ENCODE data around the gene SORBS1. TPM values are rescaled to one million over a fixed set of nuclear protein-coding genes. Genes with fewer than 3 reads are reported as not detected.
A peak's percentile ranks its signal among the peaks of the same experiment; 100 is the strongest.

Gene SORBS1
- total RNA-seq, 1 experiment from 2014 or later, result 36.6 TPM

DNA sequence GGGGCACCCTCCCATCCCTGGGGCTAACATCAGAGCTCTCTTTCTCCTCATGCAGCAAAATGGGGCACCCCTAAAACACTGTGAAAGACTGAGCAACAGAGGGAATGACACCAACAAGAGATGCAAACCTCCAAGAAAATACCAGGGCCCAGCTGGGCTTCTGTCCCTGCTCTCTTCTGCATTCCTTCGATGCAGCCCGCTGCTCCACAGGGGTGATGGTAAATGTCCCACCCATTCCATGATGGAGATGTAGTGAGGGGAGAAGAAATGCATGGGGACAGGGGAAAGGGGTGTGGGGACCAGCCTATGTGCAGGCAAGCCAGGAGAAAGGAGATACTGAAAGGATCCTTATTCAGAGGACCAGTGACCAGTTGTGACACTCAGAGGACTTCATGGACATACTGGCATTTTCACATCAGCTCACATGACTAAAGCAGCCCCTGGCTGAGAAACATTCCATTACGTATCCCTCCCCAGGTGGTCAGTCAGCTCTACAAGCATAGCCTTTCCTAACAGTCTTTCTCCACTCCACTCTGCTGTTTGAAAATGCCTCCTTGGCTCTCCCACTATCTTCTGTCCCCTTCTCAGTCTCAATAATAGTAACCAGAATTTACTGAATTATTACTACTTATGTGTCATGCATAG, 13.3 kb downstream of the SORBS1 start:
- in situ Hi-C loops (cut with HindIII; ENCODE audit: low pct_unique_long_range_greater_than_20kb, low sequenced_read_pairs), result no loop called here
- DNase-seq (ENCODE audit: low read depth, low spot score), result no peak

DNA sequence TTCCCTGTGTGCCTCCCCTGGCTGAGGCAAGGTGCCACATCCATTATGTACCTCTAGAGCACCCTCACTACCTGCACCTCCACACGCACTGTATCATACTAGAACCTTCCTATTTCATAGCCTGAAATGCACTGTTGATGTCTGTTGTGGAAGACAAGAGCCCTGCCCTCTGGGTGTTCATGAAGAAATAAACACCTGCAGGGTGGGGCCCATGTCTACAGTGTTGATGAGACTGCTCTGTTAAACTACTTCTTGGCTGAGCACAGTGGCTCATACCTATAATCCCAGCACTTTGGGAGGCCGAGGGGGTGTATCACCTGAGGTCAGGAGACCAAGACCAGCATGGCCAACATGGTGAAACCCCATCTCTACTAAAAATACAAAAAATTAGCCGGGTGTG, 14.0 kb downstream of the SORBS1 start:
- no peak for DNase-seq (ENCODE audit: low read depth, low spot score)
- in situ Hi-C loops (cut with HindIII; ENCODE audit: low pct_unique_long_range_greater_than_20kb, low sequenced_read_pairs), result no loop called here

DNA sequence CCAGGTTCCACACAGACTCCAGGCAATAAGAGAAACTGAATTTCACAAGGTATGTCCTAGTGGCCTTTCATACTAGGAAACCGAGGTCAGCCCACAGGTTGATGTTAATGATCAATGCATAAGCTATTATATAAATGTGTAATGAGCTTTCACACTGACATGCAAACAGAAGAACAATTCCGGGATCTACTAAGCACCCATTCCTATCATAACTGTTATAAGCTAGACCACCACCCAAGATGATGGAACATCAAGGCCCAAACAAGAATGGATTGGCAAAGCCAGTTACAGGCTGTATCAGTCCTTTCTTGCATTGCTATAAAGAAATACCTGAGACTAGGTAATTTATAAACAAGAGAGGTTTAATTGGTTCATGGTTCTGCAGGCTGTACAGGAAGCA, 15.2 kb downstream of the SORBS1 start:
- in situ Hi-C loops (cut with HindIII; ENCODE audit: low pct_unique_long_range_greater_than_20kb, low sequenced_read_pairs), result no loop called here
- no peak for DNase-seq (ENCODE audit: low read depth, low spot score)

DNA sequence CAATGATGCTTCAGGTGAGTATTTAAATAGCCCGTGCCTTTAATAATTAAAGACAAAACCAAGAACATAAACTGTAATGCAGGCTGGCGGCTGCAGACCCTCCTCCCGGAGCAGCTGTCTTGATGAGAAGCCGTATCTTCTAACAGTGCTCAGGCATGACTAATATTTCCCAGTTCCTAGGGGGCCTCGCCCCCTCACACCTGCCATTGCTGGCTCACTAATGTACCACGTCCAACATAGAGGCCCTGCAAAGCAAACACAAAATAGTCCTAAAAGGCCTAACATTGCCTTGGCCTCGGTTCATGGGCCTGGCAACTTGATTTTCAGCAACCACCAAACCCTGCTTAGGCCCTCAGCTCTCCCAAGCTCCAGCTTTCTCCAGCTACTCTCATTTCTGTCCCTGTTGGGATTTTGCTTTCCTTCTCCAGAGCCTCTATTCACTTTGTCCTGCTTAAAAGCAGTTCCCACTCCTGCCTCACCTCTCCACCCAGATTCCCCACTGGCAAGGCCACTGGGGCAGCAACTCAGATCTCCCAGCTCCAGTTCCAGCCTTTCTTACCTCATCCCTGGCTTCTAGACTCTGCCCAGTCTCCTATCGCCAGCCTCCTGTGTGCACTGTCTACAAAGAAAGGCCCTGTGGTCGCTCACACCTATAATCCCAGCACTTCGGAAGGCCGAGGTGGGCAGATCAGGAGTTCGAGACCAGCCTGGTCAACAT, 16.2 kb downstream of the SORBS1 start:
- in situ Hi-C loops (cut with HindIII; ENCODE audit: low pct_unique_long_range_greater_than_20kb, low sequenced_read_pairs), result no loop called here
- no peak for DNase-seq (ENCODE audit: low read depth, low spot score)

DNA sequence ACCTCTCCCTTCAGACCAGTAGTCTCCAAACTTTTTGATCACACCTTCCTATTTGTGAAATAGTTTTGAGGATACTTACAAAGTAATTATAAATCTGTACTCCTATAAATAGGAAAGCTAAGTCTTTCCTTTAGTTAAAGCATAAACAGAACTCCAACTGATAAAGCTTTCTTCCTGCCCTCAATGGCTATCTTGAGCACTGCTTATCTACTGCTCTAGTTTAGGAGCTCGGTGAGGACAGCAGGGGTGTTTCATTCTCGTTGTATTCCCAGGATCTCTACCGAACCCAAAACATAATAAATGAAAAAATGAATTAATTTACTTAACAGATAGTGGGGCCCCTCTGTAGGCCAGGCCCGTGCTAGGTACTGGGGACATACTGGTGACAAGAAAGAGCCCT, 17.7 kb downstream of the SORBS1 start:
- DNase-seq (ENCODE audit: low read depth, low spot score), result no peak
- in situ Hi-C loops (cut with HindIII; ENCODE audit: low pct_unique_long_range_greater_than_20kb, low sequenced_read_pairs), result no loop called here

DNA sequence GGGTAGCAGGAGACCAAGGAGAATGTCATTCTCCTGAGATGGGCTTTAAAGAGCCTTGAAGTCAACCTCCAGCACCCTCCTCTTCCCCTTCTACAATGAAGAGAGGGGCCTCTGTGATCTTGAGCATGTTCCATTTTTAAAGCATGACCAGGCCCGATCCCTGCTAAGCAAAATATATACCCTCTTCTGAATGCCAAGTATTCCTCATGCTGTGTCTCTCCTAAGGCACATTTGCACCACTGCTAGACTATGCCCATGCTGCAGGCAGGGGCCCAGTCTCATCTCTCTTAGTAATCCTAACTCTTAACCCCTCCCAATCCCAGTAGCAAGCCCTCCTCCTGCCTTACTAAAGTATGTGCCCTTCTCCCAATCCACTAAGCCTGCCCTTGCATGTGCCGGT, 18.4 kb downstream of the SORBS1 start:
- no peak for DNase-seq (ENCODE audit: low read depth, low spot score)
- in situ Hi-C loops (cut with HindIII; ENCODE audit: low pct_unique_long_range_greater_than_20kb, low sequenced_read_pairs), result no loop called here

DNA sequence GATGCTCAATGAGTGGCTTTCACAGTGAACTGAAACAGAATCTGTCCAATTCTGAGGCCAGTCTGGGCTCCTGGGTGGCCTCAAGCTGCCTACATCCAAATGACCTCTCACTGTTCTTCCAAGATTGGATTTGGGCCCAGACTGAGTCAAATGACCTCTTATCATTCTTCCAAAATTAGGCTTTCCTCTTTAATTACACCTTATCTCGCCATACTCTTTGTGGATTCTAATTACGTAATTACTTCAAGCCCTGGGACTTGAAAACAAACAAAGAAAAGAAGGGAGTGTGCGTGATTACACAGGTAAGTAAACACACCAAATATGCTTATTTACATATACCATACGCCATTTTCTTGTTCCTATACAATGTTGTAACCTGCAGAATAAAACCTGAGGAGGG, 18.8 kb downstream of the SORBS1 start:
- DNase-seq (ENCODE audit: low read depth, low spot score), result no peak
- in situ Hi-C loops (cut with HindIII; ENCODE audit: low pct_unique_long_range_greater_than_20kb, low sequenced_read_pairs), result no loop called here

DNA sequence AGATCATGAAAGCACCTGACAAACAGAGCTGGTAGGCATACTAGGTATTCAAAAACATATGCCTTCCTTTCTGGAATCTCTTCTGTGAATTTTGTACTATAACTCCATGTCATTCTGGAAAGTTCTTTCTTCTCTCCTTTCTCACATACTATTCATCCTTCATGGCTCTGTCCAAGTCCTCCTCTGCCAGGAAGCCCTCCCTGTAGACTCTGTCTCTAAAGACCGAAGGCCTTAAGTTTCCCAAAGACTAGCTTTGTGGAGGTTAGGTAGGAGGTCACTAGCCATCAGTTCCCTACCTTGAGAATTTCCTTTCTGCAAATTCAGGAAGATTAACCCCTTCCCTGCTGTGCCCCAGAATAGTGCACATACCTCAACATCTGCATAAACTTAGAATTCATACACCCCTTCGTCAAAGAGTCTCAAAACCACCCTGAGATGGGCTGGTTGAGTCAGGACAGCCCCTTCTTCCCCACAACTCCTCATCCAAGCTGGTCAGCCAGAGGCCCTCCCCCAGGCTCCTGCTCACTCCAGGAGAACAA, 20.6 kb downstream of the SORBS1 start:
- no peak for DNase-seq (ENCODE audit: low read depth, low spot score)
- in situ Hi-C loops (cut with HindIII; ENCODE audit: low pct_unique_long_range_greater_than_20kb, low sequenced_read_pairs), result no loop called here

DNA sequence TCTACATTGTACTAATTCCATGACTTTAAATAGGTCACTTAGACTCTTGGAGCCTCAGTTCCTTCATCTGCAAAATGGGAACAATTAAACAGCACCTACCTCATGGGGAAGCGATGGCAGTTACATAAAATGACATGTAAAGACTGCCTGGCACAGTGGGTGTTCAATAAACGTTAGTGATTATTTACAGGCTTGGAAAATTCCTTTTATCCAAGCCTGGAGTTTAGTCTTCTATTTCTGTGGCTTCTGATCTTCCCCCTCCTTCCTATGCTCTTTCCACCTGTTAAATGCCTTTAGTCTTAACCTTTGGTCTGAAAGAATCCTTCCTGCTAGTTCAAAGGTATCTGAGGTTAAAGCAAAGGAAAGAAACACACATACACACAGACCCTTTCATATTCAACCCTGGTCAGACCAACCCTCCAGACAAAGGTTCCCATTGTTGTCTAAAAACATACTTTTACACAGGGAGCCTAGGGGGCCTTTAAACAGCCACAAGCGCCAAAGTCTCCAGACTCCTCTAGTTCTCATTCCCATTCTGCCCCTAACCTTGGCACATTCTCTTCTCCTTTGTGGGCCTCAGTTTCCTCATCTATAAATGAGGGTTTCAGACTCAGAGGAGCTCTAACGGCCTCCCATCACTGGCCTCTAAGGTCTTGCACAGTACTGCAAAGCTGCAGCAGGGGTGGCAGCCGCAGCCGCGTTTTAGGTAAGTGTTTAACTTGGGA, 21.4 kb downstream of the SORBS1 start:
- in situ Hi-C loops (cut with HindIII; ENCODE audit: low pct_unique_long_range_greater_than_20kb, low sequenced_read_pairs), result no loop called here
- peak; percentile 76 for DNase-seq (ENCODE audit: low read depth, low spot score)

DNA sequence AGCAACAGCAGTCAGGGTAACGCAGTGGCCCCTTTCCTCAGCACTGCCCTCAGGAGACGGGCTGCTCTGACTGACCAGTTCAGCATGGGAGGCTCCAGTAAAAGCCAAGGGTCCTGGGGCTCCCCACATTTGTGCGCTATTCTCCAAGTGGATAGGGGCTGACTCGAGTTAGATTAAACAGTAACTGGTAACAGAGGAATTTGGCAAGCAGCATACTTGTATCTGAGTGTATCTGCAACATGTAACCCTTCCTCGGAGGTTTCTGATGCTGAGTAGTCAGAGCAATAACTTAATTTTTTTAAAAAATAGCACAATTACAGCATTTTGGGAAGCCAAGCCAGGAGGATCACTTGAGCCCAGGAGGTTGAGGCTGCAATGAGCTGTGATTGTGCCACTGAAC, 22.8 kb downstream of the SORBS1 start:
- in situ Hi-C loops (cut with HindIII; ENCODE audit: low pct_unique_long_range_greater_than_20kb, low sequenced_read_pairs), result no loop called here
- DNase-seq (ENCODE audit: low read depth, low spot score), result no peak

DNA sequence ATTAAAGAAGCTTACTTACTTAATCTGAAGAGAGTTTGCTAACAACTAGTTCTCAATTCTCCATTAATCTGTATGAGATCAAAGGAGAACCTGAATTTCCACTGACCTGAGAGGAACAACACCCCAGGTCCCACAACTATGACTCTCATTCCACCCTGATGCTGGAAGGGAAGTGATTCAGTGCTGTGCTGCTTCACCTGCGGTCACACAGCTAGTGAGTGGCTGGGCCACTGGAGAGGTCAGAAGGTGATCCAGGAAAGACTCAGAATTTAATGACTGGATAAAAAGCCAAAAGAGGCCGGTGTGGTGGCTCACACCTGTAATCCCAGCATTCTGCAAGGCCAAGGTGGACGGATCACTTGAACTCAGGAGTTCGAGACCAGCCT, 23.6 kb downstream of the SORBS1 start:
- DNase-seq (ENCODE audit: low read depth, low spot score), result no peak
- in situ Hi-C loops (cut with HindIII; ENCODE audit: low pct_unique_long_range_greater_than_20kb, low sequenced_read_pairs), result no loop called here

DNA sequence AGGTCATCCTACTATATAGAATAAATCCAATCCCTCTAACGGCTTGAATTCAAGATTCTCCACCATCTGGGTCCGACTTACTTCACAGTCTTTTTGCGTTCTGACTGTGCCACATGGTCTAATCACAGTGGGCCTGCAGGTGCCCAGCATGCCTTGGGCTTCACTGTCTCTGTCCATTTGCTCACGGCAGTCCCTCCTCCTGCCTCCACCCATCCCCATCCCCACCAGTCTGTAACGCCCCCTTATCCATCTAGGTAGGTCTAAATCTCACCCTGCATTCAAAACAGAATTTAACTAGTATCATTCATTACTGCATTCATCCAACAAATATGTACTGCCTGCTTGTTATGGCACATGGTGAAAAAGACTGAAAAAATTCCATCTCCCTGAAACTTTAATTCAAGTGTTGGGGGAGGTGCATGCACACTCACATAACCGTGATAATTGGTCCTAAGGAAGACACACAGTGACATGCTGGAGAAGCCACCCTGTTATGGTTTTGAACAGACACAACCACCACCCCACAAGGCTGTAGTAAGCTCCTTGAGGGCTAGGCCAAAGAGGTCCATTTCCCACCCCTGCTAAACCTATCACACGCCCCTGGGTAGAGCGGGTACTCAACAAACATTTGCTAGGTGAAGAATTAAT, 24.2 kb downstream of the SORBS1 start:
- no peak for DNase-seq (ENCODE audit: low read depth, low spot score)
- in situ Hi-C loops (cut with HindIII; ENCODE audit: low pct_unique_long_range_greater_than_20kb, low sequenced_read_pairs), result no loop called here

DNA sequence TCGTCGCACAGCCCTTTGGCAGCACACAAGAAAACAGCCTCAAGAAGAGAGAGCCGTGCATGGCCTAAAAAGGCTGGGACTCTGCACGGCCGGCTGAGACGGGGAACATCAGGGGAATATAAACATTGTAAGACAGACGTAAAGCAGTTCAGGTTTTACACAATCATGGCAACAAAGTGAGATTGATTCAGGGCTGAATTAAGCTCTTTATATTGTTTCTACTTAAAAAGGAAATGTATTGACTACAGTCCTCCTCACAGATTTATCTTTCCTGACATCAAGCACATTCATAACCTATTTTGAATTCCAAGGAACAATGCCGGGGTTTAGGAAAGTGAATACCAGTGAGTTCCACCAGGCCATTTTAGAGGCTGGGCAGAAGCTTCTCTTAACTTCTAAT, 25.2 kb downstream of the SORBS1 start:
- in situ Hi-C loops (cut with HindIII; ENCODE audit: low pct_unique_long_range_greater_than_20kb, low sequenced_read_pairs), result no loop called here
- DNase-seq (ENCODE audit: low read depth, low spot score), result peak; percentile 60

DNA sequence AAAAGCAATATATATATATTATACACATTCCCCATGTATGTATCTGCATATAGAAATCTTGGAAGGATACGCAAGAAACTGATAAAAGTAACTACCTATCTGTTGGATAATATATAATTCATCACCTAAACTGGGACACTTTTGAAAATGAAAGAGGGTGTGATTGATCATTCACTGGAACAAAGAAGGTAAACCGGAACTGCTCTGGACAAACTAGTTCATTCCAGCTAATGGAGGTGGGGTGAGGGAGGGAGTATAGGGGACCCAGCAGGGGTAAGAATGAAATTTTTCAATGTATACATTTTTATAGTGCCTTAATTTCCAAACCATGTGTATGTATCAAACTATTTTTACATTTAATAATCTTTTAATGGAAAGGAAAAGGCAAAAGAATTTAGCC, 25.6 kb downstream of the SORBS1 start:
- no peak for DNase-seq (ENCODE audit: low read depth, low spot score)
- in situ Hi-C loops (cut with HindIII; ENCODE audit: low pct_unique_long_range_greater_than_20kb, low sequenced_read_pairs), result no loop called here

DNA sequence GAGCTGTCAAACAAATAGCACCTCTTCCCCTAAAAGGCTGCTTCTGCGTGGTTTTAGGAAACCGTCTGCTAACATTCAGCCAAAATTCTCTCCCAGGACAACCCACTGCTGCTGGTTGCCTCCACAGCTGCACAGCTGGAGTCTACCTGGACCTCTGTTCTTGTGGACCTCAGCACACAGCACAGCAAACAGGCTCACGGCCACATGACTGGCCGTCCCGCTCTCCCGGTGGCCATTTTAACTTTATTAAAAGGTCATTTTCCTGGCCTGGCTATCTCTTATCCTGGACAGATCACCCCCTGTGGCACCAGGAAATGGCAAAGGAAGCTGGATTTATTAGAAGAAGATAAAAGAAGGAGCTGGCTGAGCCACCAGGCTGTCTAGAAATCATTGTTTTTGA, 27.6 kb downstream of the SORBS1 start:
- in situ Hi-C loops (cut with HindIII; ENCODE audit: low pct_unique_long_range_greater_than_20kb, low sequenced_read_pairs), result no loop called here
- no peak for DNase-seq (ENCODE audit: low read depth, low spot score)

DNA sequence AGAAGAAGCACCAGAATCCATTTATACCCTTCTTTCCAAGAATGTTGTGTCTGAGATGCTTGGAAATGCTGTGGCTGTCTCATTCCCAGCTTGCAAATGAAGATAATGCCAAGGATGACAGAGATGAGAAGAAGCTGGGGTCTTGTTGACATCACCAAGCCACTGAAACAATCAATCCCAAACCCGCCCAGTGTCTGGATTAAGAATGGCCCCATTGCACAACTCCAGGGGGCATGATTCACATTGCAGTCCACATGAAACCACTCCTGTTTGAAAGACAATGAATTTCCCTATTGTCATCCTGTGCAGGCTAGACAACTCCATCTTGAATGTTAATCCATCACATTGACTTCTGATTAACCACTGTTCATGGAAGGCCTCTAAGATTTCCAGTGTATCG, 28.6 kb downstream of the SORBS1 start:
- in situ Hi-C loops (cut with HindIII; ENCODE audit: low pct_unique_long_range_greater_than_20kb, low sequenced_read_pairs), result no loop called here
- DNase-seq (ENCODE audit: low read depth, low spot score), result no peak

DNA sequence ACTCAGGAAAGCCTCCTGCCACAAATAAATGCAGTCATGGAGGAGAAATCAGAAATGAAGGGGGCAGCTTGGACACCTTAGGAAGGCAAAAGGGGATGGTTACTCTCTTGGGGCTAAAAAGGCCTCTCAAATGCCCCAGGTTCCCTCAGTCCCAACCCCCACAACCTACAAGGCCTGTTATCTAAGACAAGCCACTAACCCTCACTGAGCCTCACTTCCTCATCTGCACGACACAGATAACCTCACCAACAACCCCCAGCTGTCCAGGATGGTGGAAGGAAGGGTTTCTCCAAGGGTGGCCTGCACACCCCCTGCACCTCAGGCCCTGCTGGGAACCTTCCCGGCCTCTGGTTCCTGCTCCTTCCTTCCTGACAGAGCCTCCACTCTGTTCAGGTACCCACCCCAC, 29.2 kb downstream of the SORBS1 start:
- DNase-seq (ENCODE audit: low read depth, low spot score), result no peak
- in situ Hi-C loops (cut with HindIII; ENCODE audit: low pct_unique_long_range_greater_than_20kb, low sequenced_read_pairs), result no loop called here

DNA sequence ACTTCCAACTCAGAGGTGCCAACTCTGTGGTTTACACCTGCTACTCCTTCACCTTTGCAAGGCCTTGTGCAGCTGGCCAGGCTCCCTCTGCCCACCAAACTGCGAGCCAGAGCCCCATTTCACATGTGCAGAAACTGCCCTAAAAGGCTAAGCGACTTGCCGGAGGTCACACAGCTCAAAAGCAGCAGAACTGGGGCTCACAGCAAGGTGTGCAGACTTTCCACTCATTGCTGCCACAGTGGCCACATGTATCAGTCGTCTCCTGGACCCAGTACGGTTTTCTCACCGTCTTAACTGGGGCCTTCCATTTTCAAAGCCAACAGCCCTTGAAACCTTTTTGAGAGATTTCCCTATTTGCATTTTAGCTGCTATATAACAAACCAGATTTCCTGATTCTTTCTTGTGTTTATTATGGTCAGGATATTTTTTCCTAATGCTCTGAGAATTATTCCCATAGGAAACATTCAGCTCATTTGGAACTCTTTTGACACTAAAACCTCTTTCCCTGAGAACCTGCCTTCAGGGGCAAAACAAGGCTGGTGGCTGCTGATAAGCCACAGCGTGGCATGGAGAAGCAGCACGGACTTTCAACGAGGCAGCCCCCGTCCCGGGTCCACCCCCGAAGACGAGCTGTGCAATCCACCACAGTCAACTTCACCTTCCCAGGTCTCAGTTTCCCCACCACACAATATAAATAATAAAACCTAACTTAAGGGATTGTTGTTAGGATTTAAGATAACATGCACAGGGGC, 29.9 kb downstream of the SORBS1 start:
- DNase-seq (ENCODE audit: low read depth, low spot score), result no peak
- in situ Hi-C loops (cut with HindIII; ENCODE audit: low pct_unique_long_range_greater_than_20kb, low sequenced_read_pairs), result no loop called here
